ENCODE results near the gene GNPTAB. TPM values are rescaled to one million over a fixed set of nuclear protein-coding genes. Genes with fewer than 3 reads are reported as not detected.

The GNPTAB gene
- total RNA-seq, 5 donors from 2014 or later (not counting 1 experiment from before 2014, with no cell fraction given) = 44.9 to 66.8 (median 57.0) TPM

DNA sequence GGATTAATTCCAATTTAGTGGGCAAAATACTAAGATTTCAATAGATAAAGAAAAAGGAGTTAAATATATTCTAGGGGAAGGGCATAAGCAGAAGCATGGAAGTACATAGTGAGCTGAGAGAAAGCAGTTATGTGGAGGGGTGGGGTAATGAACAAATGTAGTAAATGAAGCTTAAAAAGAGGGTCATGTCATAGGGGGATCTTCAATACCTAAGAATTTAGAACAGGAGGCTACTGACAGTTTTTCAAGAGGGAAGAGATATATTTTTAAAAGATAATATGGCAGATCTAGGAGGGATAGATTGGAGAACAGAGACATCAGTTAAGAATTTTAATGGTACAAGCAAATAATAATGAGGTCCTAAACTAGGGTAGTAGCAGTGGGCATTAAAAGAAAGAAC, 100.9 kb downstream of the GNPTAB start:
- peaks cover 24% of the 10 kb centered on the region for H3K36me3 Mint-ChIP-seq
- CTCF ChIA-PET = interaction anchor here in 1 of 2 donors (0.8 kb wide), 1 partner anchor 30 kb away, joined by 8 read pairs; no protein-coding TSS in a partner anchor
- no peaks in the 10 kb centered on the region for H3K9me3 Mint-ChIP-seq
- no peak overlapping the region for H3K27ac ChIP-seq (ENCODE audit: low read length)
- no peaks in the 10 kb centered on the region for H3K4me1 ChIP-seq (ENCODE audit: control insufficient read depth in 1 of 2, extremely low read depth in 1 of 2, insufficient read depth in 2 of 2, low read length in 2 of 2)
- H3K9me3 ChIP-seq = no peaks in the 10 kb centered on the region
- DNase-seq = no peak
- no peaks in the 10 kb centered on the region for H3K4me1 Mint-ChIP-seq
- POLR2A ChIA-PET = no interaction called here
- H3K27ac Mint-ChIP-seq = no peak overlapping the region
- no peaks in the 10 kb centered on the region for H3K27me3 Mint-ChIP-seq
- H3K36me3 ChIP-seq (ENCODE audit: control insufficient read depth in 2 of 2, extremely low read depth in 1 of 2, insufficient read depth in 1 of 2, low read length in 1 of 2) = no peaks in the 10 kb centered on the region
- H3K4me3 Mint-ChIP-seq = no peak overlapping the region
- no peak for ATAC-seq (replicated peaks in 1 of 4)
- H3K27me3 ChIP-seq (replicated peaks in 1 of 2; ENCODE audit: control insufficient read depth in 2 of 2, extremely low read depth in 1 of 2, insufficient read depth in 2 of 2, low read length in 1 of 2) = no peaks in the 10 kb centered on the region
- no peak overlapping the region for H3K4me3 ChIP-seq (ENCODE audit: control insufficient read depth in 1 of 2, extremely low read depth in 1 of 2, low read length in 1 of 2)

GRCh38 chr12:101727098-101727497, 103.7 kb downstream of the GNPTAB start:
- no peaks in the 10 kb centered on the region for H3K9me3 ChIP-seq
- H3K27me3 Mint-ChIP-seq = no peaks in the 10 kb centered on the region
- H3K27ac Mint-ChIP-seq = no peak overlapping the region
- POLR2A ChIA-PET = no interaction called here
- no peak for DNase-seq
- CTCF ChIA-PET = interaction anchor here (0.5 to 0.6 kb wide), 2 partner anchors 34 to 1301 kb away, joined by 3 read pairs; no protein-coding TSS in a partner anchor
- H3K9me3 Mint-ChIP-seq = no peaks in the 10 kb centered on the region
- no peak overlapping the region for H3K27ac ChIP-seq (ENCODE audit: low read length)
- H3K4me1 Mint-ChIP-seq = no peaks in the 10 kb centered on the region
- no peaks in the 10 kb centered on the region for H3K4me1 ChIP-seq (ENCODE audit: control insufficient read depth in 1 of 2, extremely low read depth in 1 of 2, insufficient read depth in 2 of 2, low read length in 2 of 2)
- no peaks in the 10 kb centered on the region for H3K27me3 ChIP-seq (replicated peaks in 1 of 2; ENCODE audit: control insufficient read depth in 2 of 2, extremely low read depth in 1 of 2, insufficient read depth in 2 of 2, low read length in 1 of 2)
- H3K4me3 Mint-ChIP-seq = no peak overlapping the region
- H3K36me3 ChIP-seq (ENCODE audit: control insufficient read depth in 2 of 2, extremely low read depth in 1 of 2, insufficient read depth in 1 of 2, low read length in 1 of 2) = no peaks in the 10 kb centered on the region
- no peak overlapping the region for H3K4me3 ChIP-seq (ENCODE audit: control insufficient read depth in 1 of 2, extremely low read depth in 1 of 2, low read length in 1 of 2)
- ATAC-seq (replicated peaks in 1 of 4) = no peak
- peaks cover 16% of the 10 kb centered on the region for H3K36me3 Mint-ChIP-seq

DNA sequence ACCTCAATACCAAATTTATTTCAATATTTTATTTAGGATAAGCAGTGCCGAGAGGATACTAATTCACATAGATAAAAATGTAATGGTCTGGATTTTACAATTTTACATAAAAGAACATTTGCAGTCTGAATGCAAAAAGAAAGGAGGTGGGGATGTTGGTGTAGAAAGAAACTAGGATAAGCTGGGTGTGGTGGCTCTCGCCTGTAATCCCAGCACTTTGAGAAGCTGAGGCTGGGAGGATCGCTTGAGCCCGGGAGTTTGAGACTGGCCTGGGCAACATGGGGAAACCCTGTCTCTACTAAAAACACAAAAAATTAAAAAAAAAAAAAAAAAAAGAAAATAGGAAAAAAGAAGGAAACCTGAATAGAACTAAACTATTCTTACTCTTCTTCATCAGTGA, 108.4 kb downstream of the GNPTAB start:
- Histone ChIP-seq H3K4me3 (ENCODE audit: control insufficient read depth in 1 of 2, extremely low read depth in 1 of 2, low read length in 1 of 2) (no peak overlapping the region), H3K27me3 (replicated peaks in 1 of 2; ENCODE audit: control insufficient read depth in 2 of 2, extremely low read depth in 1 of 2, insufficient read depth in 2 of 2, low read length in 1 of 2) (no peaks in the 10 kb centered on the region), H3K36me3 (ENCODE audit: control insufficient read depth in 2 of 2, extremely low read depth in 1 of 2, insufficient read depth in 1 of 2, low read length in 1 of 2) (no peaks in the 10 kb centered on the region), H3K27ac (ENCODE audit: low read length) (no peak overlapping the region), H3K4me1 (ENCODE audit: control insufficient read depth in 1 of 2, extremely low read depth in 1 of 2, insufficient read depth in 2 of 2, low read length in 2 of 2) (no peaks in the 10 kb centered on the region), H3K9me3 (no peaks in the 10 kb centered on the region)
- H3K27me3 Mint-ChIP-seq = no peaks in the 10 kb centered on the region
- H3K4me1 Mint-ChIP-seq = no peaks in the 10 kb centered on the region
- POLR2A ChIA-PET = no interaction called here
- ATAC-seq (replicated peaks in 1 of 4) (no peak), DNase-seq (no peak)
- CTCF ChIA-PET = no interaction called here
- H3K27ac Mint-ChIP-seq = no peak overlapping the region
- peaks cover 8% of the 10 kb centered on the region for H3K36me3 Mint-ChIP-seq
- H3K9me3 Mint-ChIP-seq = no peaks in the 10 kb centered on the region
- no CpG with 5 or more reads among the region's 4 CpGs for WGBS (ENCODE audit: insufficient coverage)
- no peak overlapping the region for H3K4me3 Mint-ChIP-seq

DNA sequence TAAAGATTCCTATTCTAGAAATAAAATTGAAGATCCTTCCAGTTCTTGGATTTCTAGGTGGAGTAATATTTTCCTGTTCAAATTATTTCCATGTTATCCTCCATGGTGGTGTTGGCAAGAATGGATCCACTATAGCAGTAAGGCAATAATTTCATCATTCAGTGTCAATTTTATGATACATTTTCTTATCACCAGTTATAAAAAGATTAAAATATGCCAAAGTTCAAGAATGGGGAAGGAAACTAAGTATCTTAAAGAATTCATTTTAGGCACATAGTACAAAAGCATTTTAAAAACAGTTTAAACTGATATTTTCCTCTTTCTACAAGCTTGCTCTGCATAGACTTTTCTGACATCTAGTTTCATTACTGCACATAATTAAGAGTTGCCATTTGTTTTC, 110.6 kb downstream of the GNPTAB start:
- Histone ChIP-seq H3K27ac (ENCODE audit: low read length) (no peak overlapping the region), H3K36me3 (ENCODE audit: control insufficient read depth in 2 of 2, extremely low read depth in 1 of 2, insufficient read depth in 1 of 2, low read length in 1 of 2) (no peaks in the 10 kb centered on the region), H3K27me3 (replicated peaks in 1 of 2; ENCODE audit: control insufficient read depth in 2 of 2, extremely low read depth in 1 of 2, insufficient read depth in 2 of 2, low read length in 1 of 2) (no peaks in the 10 kb centered on the region), H3K4me1 (ENCODE audit: control insufficient read depth in 1 of 2, extremely low read depth in 1 of 2, insufficient read depth in 2 of 2, low read length in 2 of 2) (no peaks in the 10 kb centered on the region), H3K4me3 (ENCODE audit: control insufficient read depth in 1 of 2, extremely low read depth in 1 of 2, low read length in 1 of 2) (no peak overlapping the region), H3K9me3 (no peaks in the 10 kb centered on the region)
- ATAC-seq (replicated peaks in 1 of 4) = no peak
- no peak for DNase-seq
- CTCF ChIA-PET = interaction anchor here in 1 of 2 donors (1.0 kb wide), 1 partner anchor 120 kb away, joined by 4 read pairs; no protein-coding TSS in a partner anchor
- Mint-ChIP-seq H3K27me3 (no peaks in the 10 kb centered on the region), H3K4me3 (no peak overlapping the region), H3K4me1 (no peaks in the 10 kb centered on the region), H3K9me3 (no peaks in the 10 kb centered on the region), H3K36me3 (peaks cover 8% of the 10 kb centered on the region), H3K27ac (no peak overlapping the region)
- POLR2A ChIA-PET = no interaction called here

DNA sequence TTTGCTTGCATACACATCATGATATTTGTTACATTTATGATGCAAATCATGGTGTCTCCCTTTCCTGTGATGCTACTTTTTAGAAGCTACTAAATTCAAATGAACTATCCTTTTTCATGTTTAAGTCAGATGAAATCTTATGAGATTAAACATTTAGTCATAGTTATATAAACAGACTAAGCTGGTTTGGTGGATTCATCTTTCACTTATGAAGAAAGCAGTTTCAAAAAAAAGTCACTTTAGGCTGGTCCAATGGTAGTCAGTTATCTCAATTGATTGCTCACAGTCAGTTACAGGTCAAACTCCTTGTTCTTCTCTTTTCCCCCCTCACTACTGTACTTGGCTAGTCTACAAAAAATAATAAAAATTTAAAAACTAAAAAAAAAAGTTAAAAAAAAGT, 111.2 kb downstream of the GNPTAB start:
- CTCF ChIA-PET = interaction anchor here in 1 of 2 donors (1.0 kb wide), 1 partner anchor 120 kb away, joined by 4 read pairs; no protein-coding TSS in a partner anchor
- no peaks in the 10 kb centered on the region for H3K27me3 Mint-ChIP-seq
- H3K36me3 Mint-ChIP-seq = peaks cover 5% of the 10 kb centered on the region
- H3K36me3 ChIP-seq (ENCODE audit: control insufficient read depth in 2 of 2, extremely low read depth in 1 of 2, insufficient read depth in 1 of 2, low read length in 1 of 2) = no peaks in the 10 kb centered on the region
- no peak for DNase-seq
- POLR2A ChIA-PET = no interaction called here
- H3K27me3 ChIP-seq (replicated peaks in 1 of 2; ENCODE audit: control insufficient read depth in 2 of 2, extremely low read depth in 1 of 2, insufficient read depth in 2 of 2, low read length in 1 of 2) = no peaks in the 10 kb centered on the region
- H3K27ac ChIP-seq (ENCODE audit: low read length) = no peak overlapping the region
- H3K4me1 Mint-ChIP-seq = no peaks in the 10 kb centered on the region
- no peaks in the 10 kb centered on the region for H3K9me3 Mint-ChIP-seq
- H3K4me3 Mint-ChIP-seq = no peak overlapping the region
- H3K9me3 ChIP-seq = no peaks in the 10 kb centered on the region
- H3K4me3 ChIP-seq (ENCODE audit: control insufficient read depth in 1 of 2, extremely low read depth in 1 of 2, low read length in 1 of 2) = no peak overlapping the region
- no peak for ATAC-seq (replicated peaks in 1 of 4)
- H3K4me1 ChIP-seq (ENCODE audit: control insufficient read depth in 1 of 2, extremely low read depth in 1 of 2, insufficient read depth in 2 of 2, low read length in 2 of 2) = no peaks in the 10 kb centered on the region
- H3K27ac Mint-ChIP-seq = no peak overlapping the region

GRCh38 chr12:101714877-101715444, 115.8 kb downstream of the GNPTAB start:
- H3K4me3 ChIP-seq (ENCODE audit: control insufficient read depth in 1 of 2, extremely low read depth in 1 of 2, low read length in 1 of 2) = no peak overlapping the region
- POLR2A ChIA-PET = no interaction called here
- no peaks in the 10 kb centered on the region for H3K9me3 Mint-ChIP-seq
- no peak for DNase-seq
- H3K27me3 Mint-ChIP-seq = no peaks in the 10 kb centered on the region
- H3K4me1 Mint-ChIP-seq = peaks cover 3 to 6% (median 6%) of the 10 kb centered on the region in 3 donors
- H3K36me3 ChIP-seq (ENCODE audit: control insufficient read depth in 2 of 2, extremely low read depth in 1 of 2, insufficient read depth in 1 of 2, low read length in 1 of 2) = no peaks in the 10 kb centered on the region
- no peak for ATAC-seq (replicated peaks in 1 of 4)
- no peaks in the 10 kb centered on the region for H3K4me1 ChIP-seq (ENCODE audit: control insufficient read depth in 1 of 2, extremely low read depth in 1 of 2, insufficient read depth in 2 of 2, low read length in 2 of 2)
- no peak overlapping the region for H3K27ac Mint-ChIP-seq
- H3K27me3 ChIP-seq (replicated peaks in 1 of 2; ENCODE audit: control insufficient read depth in 2 of 2, extremely low read depth in 1 of 2, insufficient read depth in 2 of 2, low read length in 1 of 2) = no peaks in the 10 kb centered on the region
- H3K36me3 Mint-ChIP-seq = peaks cover 3% of the 10 kb centered on the region
- H3K27ac ChIP-seq (ENCODE audit: low read length) = no peak overlapping the region
- CTCF ChIA-PET = interaction anchor here in 1 of 2 donors (0.8 kb wide), 1 partner anchor 106 kb away, joined by 3 read pairs; no protein-coding TSS in a partner anchor
- H3K9me3 ChIP-seq = no peaks in the 10 kb centered on the region
- H3K4me3 Mint-ChIP-seq = no peak overlapping the region
- no CpG with 5 or more reads among the region's 3 CpGs for WGBS (ENCODE audit: insufficient coverage)

GRCh38 chr12:101713930-101714329, 116.8 kb downstream of the GNPTAB start:
- H3K27ac Mint-ChIP-seq = no peak overlapping the region
- H3K27me3 Mint-ChIP-seq = no peaks in the 10 kb centered on the region
- DNase-seq = no peak
- Histone ChIP-seq H3K9me3 (no peaks in the 10 kb centered on the region), H3K4me1 (ENCODE audit: control insufficient read depth in 1 of 2, extremely low read depth in 1 of 2, insufficient read depth in 2 of 2, low read length in 2 of 2) (no peaks in the 10 kb centered on the region), H3K27ac (ENCODE audit: low read length) (no peak overlapping the region), H3K27me3 (replicated peaks in 1 of 2; ENCODE audit: control insufficient read depth in 2 of 2, extremely low read depth in 1 of 2, insufficient read depth in 2 of 2, low read length in 1 of 2) (no peaks in the 10 kb centered on the region), H3K4me3 (ENCODE audit: control insufficient read depth in 1 of 2, extremely low read depth in 1 of 2, low read length in 1 of 2) (no peak overlapping the region), H3K36me3 (ENCODE audit: control insufficient read depth in 2 of 2, extremely low read depth in 1 of 2, insufficient read depth in 1 of 2, low read length in 1 of 2) (no peaks in the 10 kb centered on the region)
- peaks cover 3% of the 10 kb centered on the region for H3K36me3 Mint-ChIP-seq
- no peak overlapping the region for H3K4me3 Mint-ChIP-seq
- WGBS (ENCODE audit: insufficient coverage) = no CpG with 5 or more reads among the region's 2 CpGs
- CTCF ChIA-PET = interaction anchor here (0.6 to 1.1 kb wide), 3 partner anchors 15 to 110 kb away, joined by 3 to 7 read pairs (median 3); no protein-coding TSS in a partner anchor
- POLR2A ChIA-PET = no interaction called here
- H3K4me1 Mint-ChIP-seq = peaks cover 10 to 16% (median 16%) of the 10 kb centered on the region in 3 donors
- no peaks in the 10 kb centered on the region for H3K9me3 Mint-ChIP-seq
- ATAC-seq (replicated peaks in 1 of 4) = no peak

Measured in T-cell (primary cell).